KBM-7 (cell line): ENCODE data around the gene ABL2.

Source experiments
- DNase-seq: peaks from one replicate; pipeline ENCODE4 v3.0.0-alpha.2; 2015
- in situ Hi-C: fragments of 300-500 bp; cut with MboI; formaldehyde crosslinking; loops from 2 replicates; pipeline ENCODE4 v1.14.3; 2020; ENCODE audit warnings: low sequenced_read_pairs, low pct_unique_long_range_greater_than_20kb, mixed read lengths

The ABL2 gene

DNA sequence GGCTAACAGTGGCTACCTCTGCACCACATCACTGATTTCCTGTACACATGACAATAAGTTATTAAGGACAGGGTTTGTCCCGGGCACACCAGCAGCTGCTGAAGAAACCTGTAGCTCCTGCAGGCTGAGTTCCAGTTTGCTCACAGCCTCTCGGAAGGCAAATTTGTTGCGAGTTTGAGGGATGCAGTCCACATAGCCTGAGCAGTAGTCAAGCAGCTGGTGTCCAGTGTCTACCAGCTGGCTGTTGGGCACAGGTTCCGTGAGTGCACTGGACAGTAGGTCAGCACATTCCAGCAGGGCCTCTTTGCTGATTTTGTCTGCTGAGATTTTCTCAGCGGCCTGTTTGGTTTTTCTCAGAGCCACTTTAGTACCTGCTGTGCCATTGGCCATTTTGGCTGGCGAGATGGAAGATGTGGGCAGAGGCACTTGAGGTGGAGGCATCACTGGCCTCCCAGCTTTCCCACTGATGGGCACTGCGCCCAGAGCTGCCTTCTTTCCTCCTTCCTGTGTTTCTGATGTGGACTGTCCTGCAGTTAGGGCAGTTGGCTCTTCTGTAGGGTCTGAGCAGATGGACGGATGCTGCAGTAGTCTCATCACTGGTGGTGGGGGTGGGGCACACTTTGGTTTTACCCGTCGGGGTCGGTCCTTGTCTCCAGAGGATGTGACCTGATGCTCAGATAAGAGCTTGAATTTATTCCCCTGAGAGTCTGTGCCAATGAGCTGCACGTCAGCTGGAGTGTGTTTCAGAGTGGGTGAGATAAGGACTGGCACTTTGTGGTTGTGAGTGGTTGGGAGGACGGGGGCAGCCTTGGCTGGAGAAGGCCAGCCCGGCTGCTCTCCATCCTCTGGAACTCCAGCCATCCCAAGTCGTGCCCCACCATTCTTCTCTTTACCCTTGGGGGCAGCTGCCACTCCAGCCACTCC is 121.5 kb downstream of the ABL2 start:
- no peak for DNase-seq
- in situ Hi-C loops, result no loop called here

DNA sequence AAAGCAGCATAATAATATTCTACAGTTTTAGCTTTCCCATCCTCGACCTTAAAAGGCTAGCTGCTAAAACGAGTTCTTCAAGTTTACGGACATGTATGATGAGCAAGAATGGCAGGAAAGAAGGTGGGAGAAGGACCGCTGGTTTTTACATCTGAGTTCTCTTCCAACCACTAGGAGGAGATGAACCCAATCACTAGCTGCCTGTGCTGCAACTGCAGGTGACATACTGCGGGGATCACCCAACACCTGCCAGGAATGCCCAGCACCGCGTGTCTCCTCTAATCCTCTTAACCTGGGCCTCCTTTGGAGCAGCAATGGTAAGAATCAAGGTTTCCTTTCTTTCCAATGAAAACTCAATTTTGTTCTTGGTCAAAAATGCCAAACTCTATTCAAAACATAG is 124.1 kb downstream of the ABL2 start:
- no peak for DNase-seq
- in situ Hi-C loops, result no loop called here

DNA sequence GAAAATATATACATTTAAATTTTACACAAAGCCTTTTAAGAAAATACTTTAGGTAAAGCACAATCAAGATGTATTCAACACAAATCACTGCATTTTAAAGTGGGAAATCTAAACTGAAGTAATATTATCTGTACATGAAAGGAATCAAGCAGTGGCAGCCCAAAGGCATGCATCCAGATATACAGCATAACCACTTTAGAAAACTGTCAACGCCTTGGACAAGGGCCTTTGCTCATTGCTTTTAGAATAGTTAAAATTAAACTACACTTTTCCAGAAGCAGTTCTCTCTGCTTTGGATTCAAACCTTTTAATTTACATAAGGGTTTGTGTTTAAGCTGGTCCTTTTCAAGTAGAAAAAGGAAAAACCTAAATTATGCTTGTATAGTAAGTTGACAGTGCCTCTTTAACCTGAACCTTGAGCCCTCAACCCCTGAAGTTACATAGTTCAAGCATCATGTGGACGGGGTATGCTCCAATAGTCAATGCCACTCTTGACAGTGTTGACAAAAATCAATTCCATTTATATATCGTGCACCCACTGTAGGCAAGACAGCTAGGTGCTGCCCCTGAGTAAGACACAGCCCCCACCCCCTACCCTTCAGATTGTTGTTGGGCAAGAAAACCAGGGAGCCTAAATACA is 124.7 kb downstream of the ABL2 start:
- DNase-seq, result no peak
- in situ Hi-C loops, result no loop called here

DNA sequence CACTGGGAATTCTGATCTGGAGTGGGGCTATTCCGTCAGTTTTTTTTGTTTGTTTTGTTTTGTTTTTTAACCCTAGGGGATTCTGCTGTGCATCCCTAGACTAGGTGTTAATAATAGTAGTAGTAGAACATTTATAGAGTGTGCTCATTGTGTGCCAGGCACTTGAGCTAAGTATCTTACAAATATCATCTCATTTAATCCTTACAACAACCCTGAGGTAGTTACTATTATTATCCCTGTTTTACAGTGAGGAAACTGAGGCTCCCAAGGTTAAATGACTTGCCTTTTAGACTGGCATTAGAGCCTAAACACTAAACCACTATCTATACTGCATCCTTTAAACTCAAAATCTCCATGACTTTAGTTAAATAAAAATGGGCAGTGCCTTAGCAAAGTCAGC is 125.5 kb downstream of the ABL2 start:
- DNase-seq, result no peak
- in situ Hi-C loops, result no loop called here

DNA sequence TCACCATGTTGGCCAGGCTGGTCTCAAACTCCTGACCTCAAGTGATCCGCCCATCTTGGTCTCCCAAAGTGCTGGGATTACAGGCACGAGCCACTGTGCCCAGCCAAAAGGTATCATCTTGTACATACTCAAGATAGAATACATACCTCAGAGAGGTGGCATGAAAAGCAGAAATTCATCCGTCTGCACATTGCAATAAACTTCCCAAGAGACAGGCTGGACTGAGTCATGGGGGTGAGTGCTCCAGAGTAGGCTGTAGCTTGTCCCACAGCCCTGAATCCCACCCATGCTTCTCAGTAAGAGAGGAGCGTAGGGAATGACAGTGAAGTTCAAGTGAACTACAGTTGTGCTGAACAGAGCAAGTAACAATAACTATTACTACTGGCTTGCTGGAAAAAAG is 127.9 kb downstream of the ABL2 start:
- DNase-seq, result no peak
- in situ Hi-C loops, result no loop called here

DNA sequence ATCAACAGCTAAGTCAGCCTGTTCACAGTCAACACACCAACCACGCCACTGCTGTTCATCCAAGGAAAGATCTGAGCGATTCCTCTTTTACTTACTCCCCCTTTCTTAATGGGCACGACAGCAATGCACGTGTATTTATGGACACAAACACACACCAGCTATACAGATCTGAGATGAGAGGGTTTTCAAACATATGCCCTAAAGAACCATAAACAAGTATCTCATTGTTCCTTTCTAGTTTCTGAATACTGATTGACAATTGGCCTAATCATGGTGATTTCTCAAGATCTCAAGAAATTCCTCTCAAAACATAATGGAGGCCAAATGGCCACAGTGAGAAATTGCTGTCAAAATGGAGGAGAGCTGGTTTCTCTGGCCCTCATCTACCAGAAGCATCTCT is 129.6 kb downstream of the ABL2 start:
- DNase-seq, result no peak
- in situ Hi-C loops, result loop anchor here (25.0 kb wide), 1 partner anchor 262 kb away; the partner anchor contains the start of gene AXDND1

DNA sequence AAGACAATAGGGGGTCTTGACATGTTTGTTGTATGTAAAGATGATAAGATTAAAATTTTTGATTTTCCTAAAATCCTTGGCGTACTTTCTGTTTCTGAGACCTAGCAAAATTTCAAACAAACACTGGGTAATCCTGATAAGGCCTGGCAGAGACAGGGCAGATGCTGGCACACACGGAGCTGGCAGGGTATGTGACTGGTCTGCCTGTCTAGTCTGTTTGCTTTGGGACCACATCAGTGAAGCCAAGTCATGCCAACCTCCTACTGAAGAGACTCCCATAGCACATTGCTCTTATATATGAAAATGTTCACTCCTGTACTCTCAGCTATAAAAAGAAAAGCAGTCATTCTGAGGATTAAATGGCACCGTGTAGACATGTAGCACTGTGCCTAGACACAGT is 133.6 kb downstream of the ABL2 start:
- no peak for DNase-seq
- in situ Hi-C loops, result loop anchor here (25.0 kb wide), 1 partner anchor 266 kb away; the partner anchor contains the start of gene AXDND1

DNA sequence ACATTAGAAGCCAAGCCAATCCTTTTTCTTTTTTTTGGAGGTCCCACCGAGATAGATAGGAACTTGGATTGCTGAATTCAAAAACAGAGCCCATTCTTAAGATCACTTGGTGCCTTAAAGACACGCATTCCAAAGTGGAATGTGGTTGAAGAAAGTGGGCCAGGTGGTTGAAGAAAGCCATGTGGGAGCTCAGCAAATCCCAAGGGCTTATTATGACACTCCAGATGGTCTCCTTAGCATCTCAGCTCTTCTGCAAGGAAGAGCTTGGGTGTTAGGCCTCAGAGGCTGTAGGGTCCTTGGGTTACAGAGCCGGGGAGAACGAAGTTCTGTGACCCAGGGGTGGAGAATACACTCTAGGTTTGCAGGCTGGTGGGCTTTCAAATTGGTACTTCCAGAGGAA is 134.1 kb downstream of the ABL2 start:
- in situ Hi-C loops, result loop anchor here (25.0 kb wide), 1 partner anchor 267 kb away; the partner anchor contains the start of gene AXDND1
- no peak for DNase-seq

DNA sequence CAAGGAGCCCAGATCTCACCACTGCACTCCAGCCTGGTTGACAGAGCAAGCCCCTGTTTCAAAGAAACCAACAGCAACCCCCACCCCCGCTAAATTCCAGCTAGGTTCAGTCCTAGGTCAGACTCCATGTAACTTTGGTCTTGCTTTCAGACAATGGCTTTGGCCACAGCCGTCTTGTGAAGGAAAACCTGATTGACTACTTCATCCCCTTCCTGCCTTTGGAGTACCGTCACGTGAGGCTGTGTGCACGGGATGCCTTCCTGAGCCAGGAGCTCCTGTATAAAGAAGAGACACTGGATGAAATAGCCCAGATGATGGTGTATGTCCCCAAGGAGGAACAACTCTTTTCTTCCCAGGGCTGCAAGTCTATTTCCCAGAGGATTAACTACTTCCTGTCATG is 134.7 kb downstream of the ABL2 start:
- in situ Hi-C loops, result loop anchor here (25.0 kb wide), 1 partner anchor 267 kb away; the partner anchor contains the start of gene AXDND1
- no peak for DNase-seq

DNA sequence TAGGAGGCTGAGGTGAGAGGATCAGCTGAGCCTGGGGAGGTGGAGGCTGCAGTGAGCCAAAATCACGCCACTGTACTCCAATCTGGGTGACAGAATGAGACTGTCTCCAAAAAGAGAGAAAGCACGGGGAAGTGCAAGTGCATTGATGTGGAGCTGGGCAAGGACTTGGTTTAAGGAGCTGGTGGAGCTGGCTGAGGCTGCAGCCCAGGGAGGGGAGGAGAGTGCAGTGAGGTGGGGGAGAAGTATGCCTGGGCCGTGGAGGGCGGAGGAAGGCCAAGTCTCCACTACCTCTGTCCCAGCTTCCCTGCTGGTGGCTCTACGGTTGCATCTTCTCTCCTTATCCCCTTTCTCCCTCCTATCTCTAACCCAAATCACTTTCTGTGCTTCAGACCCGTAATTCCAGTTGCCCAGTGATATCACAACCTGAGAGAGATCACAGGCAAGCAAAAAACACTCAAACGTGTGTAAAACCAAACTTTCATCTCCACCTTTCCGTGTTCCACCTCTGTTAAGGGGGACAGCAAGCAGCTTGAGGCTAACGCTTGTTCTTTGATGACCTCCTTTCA is 136.5 kb downstream of the ABL2 start:
- DNase-seq, result no peak
- in situ Hi-C loops, result loop anchor here (25.0 kb wide), 1 partner anchor 269 kb away; the partner anchor contains the start of gene AXDND1

DNA sequence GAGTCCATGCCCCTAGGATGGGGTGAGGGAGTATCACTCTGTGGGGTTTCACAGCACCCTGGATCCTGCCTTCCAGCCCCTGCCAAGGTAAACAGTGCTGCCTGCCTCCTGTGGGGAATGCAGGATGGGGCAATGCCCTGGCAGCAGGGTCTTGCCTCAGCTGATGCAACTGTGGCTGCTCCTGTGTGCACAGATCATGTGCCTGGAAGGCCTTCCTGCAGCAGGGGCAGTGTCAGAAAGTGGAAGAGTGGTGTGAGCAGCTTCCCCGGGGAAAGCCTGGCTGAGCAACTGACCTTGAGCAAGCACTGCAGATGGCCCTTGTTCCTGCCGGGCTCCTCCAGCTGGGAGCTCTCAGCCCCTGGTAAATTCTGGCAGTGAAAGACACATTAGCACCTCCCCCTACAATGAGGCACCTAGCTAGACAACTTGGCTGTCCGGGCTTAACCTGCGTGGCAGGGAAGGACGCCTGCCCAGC is 137.7 kb downstream of the ABL2 start:
- DNase-seq, result no peak
- in situ Hi-C loops, result loop anchor here (25.0 kb wide), 1 partner anchor 271 kb away; the partner anchor contains the start of gene AXDND1

DNA sequence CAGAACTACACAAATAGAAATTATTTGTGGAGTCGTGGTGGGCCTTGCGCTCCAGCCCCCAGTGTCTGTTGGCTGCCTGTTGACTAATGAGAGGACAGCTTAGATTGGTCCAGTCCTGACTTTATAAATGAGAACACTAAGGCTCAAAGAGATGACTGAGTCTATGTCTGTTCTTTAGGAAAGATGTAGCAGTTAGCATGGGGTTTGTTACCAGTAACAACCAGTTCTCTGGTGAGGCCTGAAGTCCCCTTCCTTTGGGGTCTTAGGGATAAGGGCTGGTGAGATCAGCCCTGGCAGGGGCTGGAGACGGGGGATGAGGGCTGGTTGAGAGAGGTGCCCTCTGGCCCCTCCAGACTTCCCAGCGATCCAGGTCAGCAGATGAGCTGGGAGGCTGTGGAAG is 138.6 kb downstream of the ABL2 start:
- no peak for DNase-seq
- in situ Hi-C loops, result loop anchor here (25.0 kb wide), 1 partner anchor 271 kb away; the partner anchor contains the start of gene AXDND1

DNA sequence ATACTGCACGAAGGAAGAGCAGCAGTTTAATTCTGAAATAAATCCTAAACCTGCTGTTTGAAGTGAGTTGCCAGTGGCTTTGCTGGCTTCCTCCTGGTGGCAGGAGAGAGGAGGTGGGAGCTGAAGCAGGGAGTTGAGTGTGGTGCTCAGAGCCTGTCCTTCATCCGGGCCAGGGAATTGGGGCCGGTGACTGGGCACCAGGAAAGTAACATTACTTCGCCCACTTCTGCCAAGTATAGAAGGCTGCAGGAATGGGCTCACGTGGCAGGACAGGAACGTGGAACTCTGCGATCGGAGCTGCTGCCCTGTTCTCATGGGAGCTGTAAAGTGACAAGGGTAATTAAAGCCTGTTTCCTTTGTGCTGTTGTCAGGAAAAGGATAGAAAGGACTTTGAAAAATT is 139.0 kb downstream of the ABL2 start:
- no peak for DNase-seq
- in situ Hi-C loops, result loop anchor here (25.0 kb wide), 1 partner anchor 272 kb away; the partner anchor contains the start of gene AXDND1

DNA sequence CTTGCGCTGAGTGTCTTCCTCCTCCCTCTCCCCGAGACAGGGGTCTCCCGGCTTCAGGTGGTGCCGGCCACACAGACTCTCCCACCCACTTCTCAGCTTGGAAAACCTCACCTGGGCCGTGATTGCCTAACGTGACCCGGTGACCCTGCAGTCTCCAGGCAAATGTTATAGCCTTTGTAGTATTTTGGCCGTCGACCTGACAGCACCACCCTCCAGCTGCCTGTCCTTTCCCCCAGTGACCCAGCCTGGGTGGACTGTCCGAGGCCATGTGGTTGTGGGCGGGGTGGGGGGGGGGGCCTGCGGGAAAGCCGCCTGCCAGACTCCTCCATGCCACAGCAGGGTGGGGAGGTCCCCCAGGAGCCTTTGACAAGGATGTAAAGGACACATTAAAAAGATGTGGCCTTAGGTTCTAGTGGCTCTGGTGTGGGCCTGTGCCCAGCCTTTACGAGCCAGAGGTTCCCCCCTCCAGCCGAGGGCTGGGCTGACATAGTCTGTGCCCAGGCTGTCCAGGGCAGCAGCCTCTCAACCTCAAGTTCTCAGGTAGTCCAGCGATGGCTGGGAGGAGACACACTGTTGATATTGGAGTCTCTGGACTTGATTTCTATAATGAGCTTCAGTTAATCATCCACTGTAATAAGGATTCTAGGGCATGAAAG is 139.5 kb downstream of the ABL2 start:
- DNase-seq, result no peak
- in situ Hi-C loops, result loop anchor here (25.0 kb wide), 1 partner anchor 272 kb away; the partner anchor contains the start of gene AXDND1

DNA sequence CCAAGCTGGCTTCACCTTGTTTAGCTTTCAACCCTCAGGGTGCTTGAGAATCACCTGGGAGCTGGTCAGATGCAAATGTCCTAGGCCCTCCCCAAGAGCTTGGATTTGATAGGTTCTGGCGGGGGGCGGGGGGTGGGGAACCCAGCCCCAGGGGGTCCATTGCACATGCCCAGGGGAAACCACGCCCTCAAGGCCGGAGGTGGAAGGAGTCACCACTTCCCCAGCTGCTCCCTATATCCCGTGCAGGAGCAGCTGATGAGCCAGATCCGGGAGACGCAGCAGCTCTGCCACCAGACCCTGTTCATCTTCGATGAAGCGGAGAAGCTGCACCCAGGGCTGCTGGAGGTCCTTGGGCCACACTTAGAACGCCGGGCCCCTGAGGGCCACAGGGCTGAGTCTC is 141.8 kb downstream of the ABL2 start:
- DNase-seq, result no peak
- in situ Hi-C loops, result loop anchor here (25.0 kb wide), 1 partner anchor 275 kb away; the partner anchor contains the start of gene AXDND1

DNA sequence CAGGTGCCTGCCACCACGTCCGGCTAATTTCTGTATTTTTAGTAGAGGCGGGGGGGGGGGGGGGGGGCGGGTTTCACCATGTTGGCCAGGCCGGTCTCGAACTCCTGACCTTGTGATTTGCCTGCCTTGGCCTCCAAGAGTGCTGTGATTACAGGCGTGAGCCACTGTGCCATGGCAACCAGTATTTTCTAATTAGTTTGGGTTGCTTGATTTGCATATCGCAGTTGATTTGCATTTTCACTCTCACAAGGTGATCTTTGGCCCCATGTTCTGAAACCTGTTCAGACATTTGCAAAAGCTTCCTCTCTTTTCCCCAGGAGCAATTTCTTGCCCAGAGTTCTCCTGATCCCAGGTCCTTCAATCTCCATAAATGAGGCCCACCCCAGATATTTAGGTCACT is 145.9 kb downstream of the ABL2 start:
- no peak for DNase-seq
- in situ Hi-C loops, result loop anchor here (25.0 kb wide), 1 partner anchor 279 kb away; the partner anchor contains the start of gene AXDND1

DNA sequence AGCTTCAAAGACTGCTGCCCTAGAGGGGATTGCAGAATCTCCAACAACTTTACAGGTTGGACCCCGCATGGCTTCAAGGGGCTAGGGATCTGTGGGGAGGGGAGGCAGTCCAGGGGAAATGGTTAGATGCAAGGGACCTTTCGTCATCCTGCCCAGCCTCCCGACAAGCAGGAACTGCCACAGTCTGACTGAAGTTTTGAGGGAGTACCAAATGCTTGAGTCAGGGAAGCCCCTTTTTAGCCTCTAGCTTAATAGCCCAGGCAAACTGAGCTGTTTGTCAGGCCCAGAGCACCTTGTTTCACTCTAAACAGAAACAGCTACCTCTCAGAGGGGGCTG is 146.5 kb downstream of the ABL2 start:
- in situ Hi-C loops, result loop anchor here (25.0 kb wide), 1 partner anchor 279 kb away; the partner anchor contains the start of gene AXDND1
- no peak for DNase-seq

DNA sequence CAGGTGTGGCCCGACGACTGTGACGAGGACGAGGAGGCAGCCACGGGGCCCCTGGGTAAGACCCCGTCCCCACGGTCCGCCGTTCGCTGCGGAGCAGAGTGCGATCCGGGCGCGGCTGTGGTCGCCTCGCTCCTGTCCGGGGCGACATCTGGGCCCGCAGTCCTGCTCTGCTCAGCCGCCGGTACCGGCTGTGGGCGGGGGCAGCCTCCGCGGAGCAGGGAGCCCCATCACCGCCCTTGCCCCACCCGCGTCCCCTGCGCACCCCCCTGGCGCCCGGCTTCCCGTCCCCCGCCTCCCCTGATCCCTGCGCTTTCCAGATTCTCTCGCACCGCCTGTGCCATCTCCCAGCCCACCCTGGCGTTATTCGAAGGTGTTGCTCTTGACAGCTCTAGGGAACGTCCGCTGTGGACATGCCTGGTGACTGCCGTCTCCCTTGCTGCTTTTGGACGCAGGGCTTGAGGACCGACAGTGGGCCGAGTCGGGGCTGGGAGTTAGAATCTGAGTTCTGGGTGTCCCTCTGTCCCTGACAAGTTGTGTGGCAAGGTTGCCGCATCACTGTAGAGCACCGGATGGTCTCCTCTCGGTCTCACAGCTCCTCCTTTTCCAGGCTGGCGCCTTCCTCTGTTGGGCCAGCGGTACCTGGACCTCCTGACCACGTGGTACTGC is 147.0 kb downstream of the ABL2 start:
- DNase-seq, result peak; percentile 56
- in situ Hi-C loops, result loop anchor here (25.0 kb wide), 1 partner anchor 280 kb away; the partner anchor contains the start of gene AXDND1
